ENCODE results near the gene OR1L1. TPM values are rescaled to one million over a fixed set of nuclear protein-coding genes. Genes with fewer than 3 reads are reported as not detected.

The OR1L1 gene
- total and polyA plus RNA-seq, 9 donors: not detected

- TF ChIP-seq, protein P1, sequence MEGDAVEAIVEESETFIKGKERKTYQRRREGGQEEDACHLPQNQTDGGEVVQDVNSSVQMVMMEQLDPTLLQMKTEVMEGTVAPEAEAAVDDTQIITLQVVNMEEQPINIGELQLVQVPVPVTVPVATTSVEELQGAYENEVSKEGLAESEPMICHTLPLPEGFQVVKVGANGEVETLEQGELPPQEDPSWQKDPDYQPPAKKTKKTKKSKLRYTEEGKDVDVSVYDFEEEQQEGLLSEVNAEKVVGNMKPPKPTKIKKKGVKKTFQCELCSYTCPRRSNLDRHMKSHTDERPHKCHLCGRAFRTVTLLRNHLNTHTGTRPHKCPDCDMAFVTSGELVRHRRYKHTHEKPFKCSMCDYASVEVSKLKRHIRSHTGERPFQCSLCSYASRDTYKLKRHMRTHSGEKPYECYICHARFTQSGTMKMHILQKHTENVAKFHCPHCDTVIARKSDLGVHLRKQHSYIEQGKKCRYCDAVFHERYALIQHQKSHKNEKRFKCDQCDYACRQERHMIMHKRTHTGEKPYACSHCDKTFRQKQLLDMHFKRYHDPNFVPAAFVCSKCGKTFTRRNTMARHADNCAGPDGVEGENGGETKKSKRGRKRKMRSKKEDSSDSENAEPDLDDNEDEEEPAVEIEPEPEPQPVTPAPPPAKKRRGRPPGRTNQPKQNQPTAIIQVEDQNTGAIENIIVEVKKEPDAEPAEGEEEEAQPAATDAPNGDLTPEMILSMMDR (IDR thresholded peaks at IDR 0.05): no peak
- TF ChIP-seq EP300 (IDR thresholded peaks at IDR 0.05) (no peak), POLR2A (IDR thresholded peaks at IDR 0.05) (no peak)
- H3K4me1 ChIP-seq (ENCODE audit: insufficient read depth): no peaks in the 10 kb centered on the region
- no peaks in the 10 kb centered on the region for H3K9me3 ChIP-seq
- H3K27me3 ChIP-seq: no peaks in the 10 kb centered on the region
- 24 to 33% (median 27%) methylated on average over 1 of the region's 1 CpG for WGBS, 3 donors
- no peak overlapping the region for H3K4me3 ChIP-seq
- no peak for DNase-seq
- no peaks in the 10 kb centered on the region for H3K36me3 ChIP-seq
- no peak overlapping the region for H3K27ac ChIP-seq
- intact Hi-C loops (cut with DNase I): no loop called here
Observed at GRCh38 chr9:122656378-122656777, 5.1 kb upstream of the OR1L1 start.

DNA sequence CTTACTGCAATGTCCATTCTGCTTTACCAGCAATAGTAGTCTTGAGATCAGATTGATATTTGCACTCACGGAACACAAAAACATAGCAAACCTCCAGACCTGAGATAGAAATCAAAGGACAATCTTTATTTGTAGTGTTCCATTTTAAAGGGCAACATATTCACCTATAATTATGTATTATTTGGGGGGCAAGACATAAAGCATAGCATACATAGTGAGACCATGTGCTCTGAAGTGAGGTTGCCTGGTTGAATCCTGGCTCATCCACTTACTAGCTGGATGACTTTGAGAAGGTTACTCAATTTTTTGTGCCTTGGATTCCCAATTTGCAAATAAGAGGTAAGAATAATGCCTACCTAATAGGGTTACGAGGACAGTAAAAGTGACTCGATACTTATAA, 4.0 kb upstream of the OR1L1 start, which contains the start of gene OR1B1:
OR1B1 (minus strand) TSS at position 101 of the 400 bp plus-strand sequence.
- 80 to 84% (median 82%) methylated on average over 3 of the region's 3 CpGs for WGBS, 3 donors
- H3K27ac ChIP-seq: no peak within 1 kb of the TSS
- H3K4me1 ChIP-seq (ENCODE audit: insufficient read depth): no peaks in the 10 kb centered on the region
- no peaks in the 10 kb centered on the region for H3K27me3 ChIP-seq
- DNase-seq: no peak
- TF ChIP-seq EP300 (IDR thresholded peaks at IDR 0.05) (no peak), POLR2A (IDR thresholded peaks at IDR 0.05) (no peak)
- TF ChIP-seq, protein P1 (IDR thresholded peaks at IDR 0.05): no peak
- H3K9me3 ChIP-seq: no peaks in the 10 kb centered on the region
- intact Hi-C loops (cut with DNase I): no loop called here
- H3K4me3 ChIP-seq: no peak within 1 kb of the TSS
- H3K36me3 ChIP-seq: no peaks in the 10 kb centered on the region

GRCh38 chr9:122672481-122672880, 11.0 kb downstream of the OR1L1 start:
- no peaks in the 10 kb centered on the region for H3K36me3 ChIP-seq
- H3K27ac ChIP-seq: no peak overlapping the region
- DNase-seq: no peak
- H3K4me3 ChIP-seq: no peak overlapping the region
- TF ChIP-seq EP300 (IDR thresholded peaks at IDR 0.05) (no peak), POLR2A (IDR thresholded peaks at IDR 0.05) (no peak)
- TF ChIP-seq, protein P1 (IDR thresholded peaks at IDR 0.05): no peak
- intact Hi-C loops (cut with DNase I): no loop called here
- no peaks in the 10 kb centered on the region for H3K27me3 ChIP-seq
- no peaks in the 10 kb centered on the region for H3K9me3 ChIP-seq
- no peaks in the 10 kb centered on the region for H3K4me1 ChIP-seq (ENCODE audit: insufficient read depth)
- 42 to 68% (median 63%) methylated on average over 2 of the region's 2 CpGs for WGBS, 3 donors

DNA sequence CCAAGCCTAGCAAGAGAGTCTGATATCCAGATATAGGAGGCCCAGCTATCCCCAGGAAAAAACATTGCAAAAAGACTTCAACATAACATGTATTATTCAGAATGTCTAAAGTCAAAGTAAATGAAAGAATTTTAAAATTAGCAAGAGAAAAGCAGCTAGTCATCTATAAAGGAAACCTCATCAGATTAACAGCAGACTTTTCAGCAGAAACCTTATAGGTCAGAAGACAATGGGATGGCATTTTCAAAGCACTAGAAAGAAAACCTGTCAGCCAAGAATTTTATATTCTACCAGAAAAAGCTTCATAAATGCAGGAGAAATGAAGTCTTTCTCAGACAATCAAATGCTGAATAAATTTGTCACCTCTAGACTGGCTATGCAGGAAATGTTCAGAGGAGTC, 23.3 kb downstream of the OR1L1 start:
- TF ChIP-seq POLR2A (IDR thresholded peaks at IDR 0.05) (no peak), EP300 (IDR thresholded peaks at IDR 0.05) (no peak)
- TF ChIP-seq, protein P1 (IDR thresholded peaks at IDR 0.05): no peak
- Histone ChIP-seq H3K9me3 (no peaks in the 10 kb centered on the region), H3K27me3 (no peaks in the 10 kb centered on the region), H3K36me3 (no peaks in the 10 kb centered on the region), H3K4me1 (ENCODE audit: insufficient read depth) (no peaks in the 10 kb centered on the region), H3K27ac (no peak overlapping the region), H3K4me3 (no peak overlapping the region)
- no peak for DNase-seq
- intact Hi-C loops (cut with DNase I): no loop called here
